A673 (cell line): ENCODE data around the gene AFG3L2. TPM values are rescaled to one million over a fixed set of nuclear protein-coding genes. Genes with fewer than 3 reads are reported as not detected.
"Not testable (repeated sequence)": the region's sequence is repeated elsewhere in the genome, so short reads cannot be mapped to it uniquely, and the experiment has no call there.

Source experiments
- BruUV-seq: library from RNA; stranded (reverse); fragments of 400-500 nt; replicated peaks from 2 replicates; lab custom pipeline; 2021; lab: Mats Ljungman, UMichigan
- CTCF ChIA-PET: fragments of 300-600 bp; sonication (Branson Sonifier 250); formaldehyde crosslinking; loops from one replicate; lab custom pipeline; 2022; ENCODE audit warnings: antibody characterized with exemption; lab: Charles Lee
- POLR2A ChIA-PET: fragments of 300-600 bp; sonication (Branson Sonifier 250); formaldehyde crosslinking; loops from one replicate; lab custom pipeline; 2022; ENCODE audit warnings: antibody characterized with exemption; ENCODE audit not compliant: low non-redundant PET; lab: Charles Lee
- DNase-seq: peaks from one replicate; pipeline ENCODE4 v3.0.0-alpha.2; 2015; ENCODE audit warnings: low spot score
- H3K27ac ChIP-seq: fragments of 200-600 bp; sonication (generic); 2 replicates; pipeline ENCODE4 v1.5.1; 2016; ENCODE audit warnings: mixed run types, low read depth, mild to moderate bottlenecking, mixed read lengths, antibody characterized with exemption, low read length; ENCODE audit not compliant: poor library complexity, severe bottlenecking
- H3K27me3 ChIP-seq: fragments of 200-600 bp; sonication (generic); replicated peaks from 2 replicates; pipeline ENCODE4 v1.6.1; 2017; ENCODE audit warnings: mixed run types, low read depth, mild to moderate bottlenecking, mixed read lengths, antibody characterized with exemption, low read length; ENCODE audit not compliant: insufficient read depth, poor library complexity
- H3K36me3 ChIP-seq: fragments of 200-600 bp; sonication (generic); 2 replicates; pipeline ENCODE4 v1.6.1; 2016; ENCODE audit warnings: mixed run types, mild to moderate bottlenecking, mixed read lengths, antibody characterized with exemption, low read length; ENCODE audit not compliant: insufficient read depth, poor library complexity, severe bottlenecking
- H3K4me1 ChIP-seq: fragments of 200-600 bp; sonication (generic); 2 replicates; pipeline ENCODE4 v1.6.1; 2017; ENCODE audit warnings: mixed run types, mild to moderate bottlenecking, mixed read lengths, antibody characterized with exemption, low read length; ENCODE audit not compliant: insufficient read depth, poor library complexity, severe bottlenecking
- H3K4me3 ChIP-seq: fragments of 200-600 bp; sonication (generic); 2 replicates; pipeline ENCODE4 v1.5.1; 2016; ENCODE audit warnings: low read depth, mixed run types, mild to moderate bottlenecking, mixed read lengths, low read length; ENCODE audit not compliant: poor library complexity, severe bottlenecking
- H3K9me3 ChIP-seq: fragments of 200-600 bp; sonication (generic); 2 replicates; pipeline ENCODE4 v1.6.1; 2016; ENCODE audit warnings: mixed run types, low read depth, mild to moderate bottlenecking, mixed read lengths, antibody characterized with exemption, low read length; ENCODE audit not compliant: poor library complexity, severe bottlenecking
- CTCF ChIP-seq: fragments of 300-800, 200-600 bp; sonication (generic); conservative IDR thresholded peaks from 2 replicates; pipeline ENCODE4 v1.5.1; 2017; ENCODE audit warnings: low read depth, mild to moderate bottlenecking, antibody characterized with exemption, low read length, moderate library complexity, mixed read lengths
- EZH2 ChIP-seq: fragments of 200-600 bp; sonication (generic); IDR thresholded peaks from 2 replicates; pipeline ENCODE4 v1.6.1; 2017; ENCODE audit warnings: borderline replicate concordance, low read depth, mild to moderate bottlenecking, mixed read lengths, antibody characterized with exemption, low read length; ENCODE audit not compliant: poor library complexity, severe bottlenecking
- intact Hi-C: fragments of 100-400 bp; cut with micrococcal nuclease; formaldehyde crosslinking; loops from one replicate; pipeline ENCODE4 v1.10.0; 2022; ENCODE audit not compliant: unreplicated experiment
- total RNA-seq: library from RNA; stranded (reverse); gene quantifications from 2 replicates; pipeline ENCODE4 v1.2.3, GENCODE V29; 2021

The AFG3L2 gene
- total RNA-seq, 1 experiment from 2014 or later = 72.7 TPM

GRCh38 chr18:12378198-12378558 lies 1.2 kb upstream of the AFG3L2 start:
- CTCF ChIA-PET, BruUV-seq, H3K27me3 ChIP-seq, H3K9me3 ChIP-seq, POLR2A ChIA-PET, intact Hi-C loops, H3K36me3 ChIP-seq, H3K4me1 ChIP-seq: not testable (repeated sequence)
- DNase-seq = peak; percentile 9
- Histone ChIP-seq H3K4me3 (peak overlapping the region; percentile 86), H3K27ac (peak overlapping the region; percentile 89)

DNA sequence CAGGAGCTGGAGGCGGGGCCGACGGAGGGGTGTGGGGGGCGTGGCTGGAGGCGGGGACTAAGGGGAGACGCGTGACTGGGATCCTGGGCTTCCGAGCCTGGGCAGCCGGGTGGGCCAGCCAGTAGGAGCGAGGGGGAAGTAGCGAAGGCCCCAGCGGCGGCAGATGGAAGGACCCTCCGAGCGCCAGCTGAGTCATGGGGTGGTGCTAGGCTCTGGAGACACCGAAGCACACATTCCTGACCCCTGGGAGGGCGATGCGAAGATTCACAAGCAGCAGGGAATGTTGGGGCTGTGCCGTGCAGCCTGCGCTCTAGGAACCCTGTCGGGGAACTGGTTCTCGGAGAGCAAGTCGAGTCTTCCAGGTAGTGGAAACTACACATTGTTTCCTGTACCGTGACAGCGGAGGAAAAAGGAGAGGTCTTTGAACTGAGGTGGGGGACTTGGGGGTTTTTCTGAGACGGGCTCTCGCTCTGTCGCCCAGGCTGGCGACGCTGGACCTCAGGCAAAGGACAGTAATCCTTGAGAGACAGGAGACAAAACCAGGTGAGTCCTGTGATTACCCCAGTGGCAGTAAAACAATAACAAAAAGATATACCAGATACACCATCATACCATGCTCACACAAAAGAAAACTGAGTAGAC lies 650 bp upstream of the AFG3L2 start:
- Histone ChIP-seq H3K4me1 (peaks cover 9% of the 10 kb centered on the region), H3K4me3 (peak overlapping the region; percentile 86), H3K27ac (peak overlapping the region; percentile 89), H3K9me3 (no peaks in the 10 kb centered on the region), H3K36me3 (no peaks in the 10 kb centered on the region), H3K27me3 (no peaks in the 10 kb centered on the region)
- POLR2A ChIA-PET = interaction anchor here (0.6 kb wide), 3 partner anchors 59 to 280 kb away, joined by 3 to 4 read pairs (median 3); partner anchors contain the start of gene SPIRE1
- TSS peak; percentile 93 for BruUV-seq
- CTCF ChIA-PET = interaction anchor here (0.7 to 1.2 kb wide), 2 partner anchors 50 to 141 kb away, joined by 6 to 12 read pairs; no protein-coding TSS in a partner anchor
- DNase-seq = no peak
- intact Hi-C loops = loop anchor here (2.0 kb wide), 1 partner anchor 29 kb away; the partner anchor contains the start of gene PRELID3A
- TF ChIP-seq EZH2 (no peak), CTCF (0 out of 2 replicates have a peak, but pooled peaks have one; percentile 17)

- CTCF ChIA-PET = no interaction called here
- H3K9me3 ChIP-seq = no peaks in the 10 kb centered on the region
- TF ChIP-seq EZH2 (no peak), CTCF (no peak)
- TSS peak; percentile 36 for BruUV-seq
- H3K4me3 ChIP-seq = peak overlapping the region; percentile 86
- H3K27ac ChIP-seq = peak overlapping the region; percentile 98
- H3K4me1 ChIP-seq = peaks cover 9% of the 10 kb centered on the region
- DNase-seq = peak; percentile 50
- intact Hi-C loops = loop anchor here (2.0 kb wide), 1 partner anchor 31 kb away; the partner anchor contains the start of gene PRELID3A
- H3K36me3 ChIP-seq = no peaks in the 10 kb centered on the region
- POLR2A ChIA-PET = interaction anchor here (0.5 to 0.8 kb wide), 2 partner anchors 62 to 73 kb away, joined by 3 to 4 read pairs; no protein-coding TSS in a partner anchor
- H3K27me3 ChIP-seq = no peaks in the 10 kb centered on the region
Observed at GRCh38 chr18:12376034-12376753, 833 bp downstream of the AFG3L2 start.
